Activated naive CD4-positive, alpha-beta T cell treated with anti-CD3 and anti-CD28 coated beads, Interleukin-2, amount 50 U/mL, for 24 hours (primary cell): Measurements from ENCODE around the gene LDLRAD3.

Experiments used
- H3K27ac Mint-ChIP-seq: one replicate; pipeline ENCODE4 v1.8.0; 2021; ENCODE audit warnings: mild to moderate bottlenecking, mixed read lengths
- H3K27me3 Mint-ChIP-seq: one replicate; pipeline ENCODE4 v1.8.0; 2021; ENCODE audit warnings: mixed read lengths
- H3K36me3 Mint-ChIP-seq: one replicate; pipeline ENCODE4 v1.8.0; 2021; ENCODE audit warnings: mixed read lengths
- H3K4me1 Mint-ChIP-seq: one replicate; pipeline ENCODE4 v1.8.0; 2021; ENCODE audit warnings: mixed read lengths
- H3K4me3 Mint-ChIP-seq: one replicate; pipeline ENCODE4 v1.8.0; 2021; ENCODE audit warnings: mild to moderate bottlenecking, mixed read lengths
- H3K9me3 Mint-ChIP-seq: one replicate; pipeline ENCODE4 v1.8.0; 2021; ENCODE audit warnings: mixed read lengths

LDLRAD3 gene

DNA sequence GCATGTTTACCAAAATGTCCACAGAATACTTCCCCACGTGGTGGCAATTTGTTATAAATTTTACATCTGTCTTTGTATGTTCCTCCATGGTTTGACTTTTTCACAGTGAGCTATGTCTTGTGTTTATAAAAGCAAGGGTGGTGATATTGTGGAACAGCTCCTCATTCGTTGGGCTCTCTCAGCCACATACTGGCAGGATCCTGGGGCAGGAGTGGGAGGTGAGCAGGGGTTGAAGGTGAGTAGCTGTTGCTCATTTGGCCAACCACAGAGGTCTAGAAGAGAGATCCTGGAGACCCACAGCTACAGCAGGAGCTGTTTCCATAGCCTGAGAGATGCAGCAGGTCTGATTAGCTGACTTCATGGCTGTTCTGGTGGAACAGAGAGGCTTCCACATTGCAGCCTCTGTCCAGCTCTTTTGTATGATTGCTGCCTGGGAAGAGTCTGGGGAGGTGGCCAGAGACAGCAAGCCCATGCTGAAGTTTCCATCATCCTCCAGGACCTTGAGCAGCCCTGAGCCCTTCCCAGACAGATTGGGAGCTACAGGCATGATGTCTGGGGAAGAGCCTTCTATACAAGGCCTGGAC lies 128.1 kb downstream of the LDLRAD3 start:
- Mint-ChIP-seq H3K27me3 (peaks cover 2% of the 10 kb centered on the region), H3K9me3 (no peaks in the 10 kb centered on the region), H3K36me3 (no peaks in the 10 kb centered on the region), H3K4me1 (no peaks in the 10 kb centered on the region), H3K27ac (no peak overlapping the region), H3K4me3 (no peak overlapping the region)

DNA sequence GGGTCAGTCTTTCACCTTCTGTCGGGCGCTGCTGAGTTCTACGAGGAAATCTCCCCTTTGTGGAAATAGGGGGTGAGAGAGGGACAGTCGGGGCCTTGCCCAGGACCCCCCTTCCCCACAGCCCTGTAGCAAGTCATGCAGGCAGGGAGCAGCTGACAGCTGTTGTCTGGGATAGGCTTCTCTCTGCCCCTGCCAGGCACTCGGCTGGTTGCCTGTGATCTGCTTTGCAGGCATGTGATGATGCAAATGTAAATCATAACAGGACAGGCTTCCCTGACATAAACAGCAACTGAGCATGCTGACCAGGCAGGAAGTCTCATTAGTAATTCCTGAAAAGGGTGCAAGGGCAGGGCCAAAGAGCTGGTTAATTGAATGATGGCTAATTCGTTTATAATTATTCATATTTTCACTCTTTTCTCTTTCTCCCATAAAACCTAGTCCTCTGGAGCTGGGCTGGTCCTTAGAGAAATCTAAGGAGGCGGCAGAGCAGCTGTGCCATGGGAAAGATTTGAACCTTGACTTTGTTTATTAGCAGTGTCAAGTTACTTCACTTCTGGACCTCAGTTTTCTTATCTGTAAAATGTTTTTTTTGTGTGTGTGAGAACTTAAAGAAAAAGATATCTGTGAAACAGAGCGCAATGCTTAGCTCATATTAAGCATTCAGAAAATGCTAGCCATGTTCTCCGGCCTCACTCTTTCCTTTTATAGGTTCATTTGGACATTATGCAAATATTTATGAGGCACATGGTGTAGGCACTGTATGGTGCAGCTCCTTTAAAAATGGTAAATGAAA lies 129.7 kb downstream of the LDLRAD3 start:
- Mint-ChIP-seq H3K36me3 (no peaks in the 10 kb centered on the region), H3K4me1 (no peaks in the 10 kb centered on the region), H3K4me3 (no peak overlapping the region), H3K27me3 (peaks cover 1% of the 10 kb centered on the region), H3K27ac (no peak overlapping the region), H3K9me3 (no peaks in the 10 kb centered on the region)

GRCh38 chr11:36074941-36075431 lies 131.1 kb downstream of the LDLRAD3 start:
- H3K4me3 Mint-ChIP-seq, result no peak overlapping the region
- peaks cover 2% of the 10 kb centered on the region for H3K27me3 Mint-ChIP-seq
- no peak overlapping the region for H3K27ac Mint-ChIP-seq
- no peaks in the 10 kb centered on the region for H3K9me3 Mint-ChIP-seq
- H3K36me3 Mint-ChIP-seq, result no peaks in the 10 kb centered on the region
- no peaks in the 10 kb centered on the region for H3K4me1 Mint-ChIP-seq

GRCh38 chr11:36077368-36077767 lies 133.5 kb downstream of the LDLRAD3 start:
- Mint-ChIP-seq H3K27me3 (peaks cover 2% of the 10 kb centered on the region), H3K27ac (no peak overlapping the region), H3K9me3 (no peaks in the 10 kb centered on the region), H3K4me3 (no peak overlapping the region), H3K36me3 (no peaks in the 10 kb centered on the region), H3K4me1 (no peaks in the 10 kb centered on the region)

DNA sequence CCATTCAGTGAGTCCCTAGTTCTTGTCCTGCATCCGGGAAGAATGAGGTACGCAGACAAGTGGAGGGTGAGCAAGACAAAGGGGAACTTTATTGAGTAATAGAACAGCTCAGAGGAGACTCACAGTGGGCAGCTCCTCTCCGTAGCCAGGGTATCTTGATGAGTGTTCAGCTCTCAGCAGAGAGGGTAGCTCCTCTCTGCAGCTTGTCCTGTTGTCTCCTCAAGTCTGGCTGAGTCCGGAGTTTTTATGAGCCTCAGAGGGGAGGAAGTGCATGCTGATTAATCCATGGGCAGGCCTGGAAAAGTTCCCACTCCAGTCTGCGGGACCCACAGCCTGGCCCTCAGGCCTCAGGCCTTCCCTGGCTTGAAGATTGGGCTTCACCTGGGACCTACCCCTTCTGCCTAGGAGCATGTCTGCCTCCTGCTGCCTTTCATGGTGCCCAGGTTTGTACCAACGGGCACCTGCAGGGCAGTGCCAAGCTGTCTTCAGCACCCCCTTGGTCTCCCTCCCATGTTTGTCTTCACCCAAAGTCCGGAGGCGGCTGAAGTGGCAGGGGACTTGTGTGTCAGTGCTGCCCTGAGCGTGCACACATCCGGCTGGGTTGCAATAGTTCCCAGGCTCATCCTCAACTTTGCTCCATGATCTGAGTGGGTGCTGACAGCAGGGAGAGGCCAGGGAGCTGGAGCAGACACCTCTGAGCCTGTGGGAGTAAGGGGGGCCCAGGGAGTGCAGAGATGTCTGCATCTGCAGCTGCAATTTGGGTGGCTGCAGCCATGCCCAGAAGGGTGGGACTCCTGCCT lies 134.2 kb downstream of the LDLRAD3 start:
- H3K36me3 Mint-ChIP-seq, result no peaks in the 10 kb centered on the region
- no peak overlapping the region for H3K27ac Mint-ChIP-seq
- no peak overlapping the region for H3K4me3 Mint-ChIP-seq
- no peaks in the 10 kb centered on the region for H3K4me1 Mint-ChIP-seq
- peaks cover 2% of the 10 kb centered on the region for H3K27me3 Mint-ChIP-seq
- H3K9me3 Mint-ChIP-seq, result no peaks in the 10 kb centered on the region

DNA sequence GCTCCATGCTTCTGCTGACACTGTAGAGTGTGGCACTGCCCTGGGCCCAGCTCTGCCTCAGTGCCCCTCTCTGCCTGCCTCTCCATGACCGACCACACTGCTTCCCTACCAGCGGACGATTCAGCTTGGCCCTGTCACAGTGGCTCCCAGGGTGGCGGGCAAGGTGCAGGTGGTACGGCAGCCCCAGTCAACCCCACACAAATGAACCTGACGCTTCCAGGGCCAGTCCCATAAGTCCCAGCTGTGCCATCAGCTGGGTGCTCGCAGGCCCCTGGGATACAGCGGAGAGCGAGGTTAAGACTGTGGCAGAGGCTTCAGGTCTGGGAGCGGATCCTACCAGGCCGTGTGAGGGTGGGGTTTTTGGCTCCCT lies 134.8 kb downstream of the LDLRAD3 start:
- Mint-ChIP-seq H3K9me3 (no peaks in the 10 kb centered on the region), H3K4me1 (no peaks in the 10 kb centered on the region), H3K27me3 (peaks cover 2% of the 10 kb centered on the region)

DNA sequence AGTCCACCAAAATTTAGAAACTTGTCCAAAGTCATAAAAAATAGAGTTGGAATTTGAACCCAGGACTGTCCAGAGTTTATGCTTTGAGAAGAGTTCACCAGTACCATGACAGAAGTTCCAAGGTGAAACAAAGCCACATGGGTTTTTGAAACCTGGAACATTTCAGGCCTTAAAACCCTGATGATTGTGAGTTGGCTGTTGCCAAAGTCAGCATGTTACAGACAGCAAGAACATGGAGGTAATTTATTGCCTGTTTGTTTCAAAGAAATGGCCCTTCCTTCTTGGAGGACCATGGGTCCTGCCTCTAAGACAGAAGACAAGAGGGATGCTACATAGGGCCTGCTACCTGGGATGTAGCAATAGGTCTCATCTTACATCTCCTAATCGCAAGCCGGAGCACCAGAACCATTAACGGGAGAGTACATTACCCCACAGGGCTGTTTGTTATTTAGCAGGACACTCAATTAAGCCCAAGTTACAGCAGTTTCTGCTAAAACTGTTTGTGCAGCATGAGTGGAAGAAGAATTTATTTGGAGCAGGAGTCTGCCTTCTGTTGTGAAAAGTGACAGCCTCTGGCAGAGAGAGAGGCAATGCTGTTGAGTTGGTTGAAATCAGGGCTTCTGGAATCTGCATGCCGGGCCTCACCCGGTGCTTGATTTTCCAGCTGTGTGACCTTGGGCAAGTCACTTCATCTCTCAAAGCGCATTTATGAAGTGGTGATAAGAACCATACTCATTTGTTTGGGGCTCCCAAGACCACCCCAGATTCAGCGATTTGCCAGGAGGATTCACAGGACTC lies 136.2 kb downstream of the LDLRAD3 start:
- Mint-ChIP-seq H3K4me3 (no peak overlapping the region), H3K9me3 (no peaks in the 10 kb centered on the region), H3K27ac (no peak overlapping the region), H3K4me1 (no peaks in the 10 kb centered on the region), H3K27me3 (peaks cover 2% of the 10 kb centered on the region), H3K36me3 (no peaks in the 10 kb centered on the region)

More for the DNA sequence above, 134.8 kb downstream of the LDLRAD3 start:
- no peaks in the 10 kb centered on the region for H3K36me3 Mint-ChIP-seq
- no peak overlapping the region for H3K27ac Mint-ChIP-seq
- H3K4me3 Mint-ChIP-seq, result no peak overlapping the region

DNA sequence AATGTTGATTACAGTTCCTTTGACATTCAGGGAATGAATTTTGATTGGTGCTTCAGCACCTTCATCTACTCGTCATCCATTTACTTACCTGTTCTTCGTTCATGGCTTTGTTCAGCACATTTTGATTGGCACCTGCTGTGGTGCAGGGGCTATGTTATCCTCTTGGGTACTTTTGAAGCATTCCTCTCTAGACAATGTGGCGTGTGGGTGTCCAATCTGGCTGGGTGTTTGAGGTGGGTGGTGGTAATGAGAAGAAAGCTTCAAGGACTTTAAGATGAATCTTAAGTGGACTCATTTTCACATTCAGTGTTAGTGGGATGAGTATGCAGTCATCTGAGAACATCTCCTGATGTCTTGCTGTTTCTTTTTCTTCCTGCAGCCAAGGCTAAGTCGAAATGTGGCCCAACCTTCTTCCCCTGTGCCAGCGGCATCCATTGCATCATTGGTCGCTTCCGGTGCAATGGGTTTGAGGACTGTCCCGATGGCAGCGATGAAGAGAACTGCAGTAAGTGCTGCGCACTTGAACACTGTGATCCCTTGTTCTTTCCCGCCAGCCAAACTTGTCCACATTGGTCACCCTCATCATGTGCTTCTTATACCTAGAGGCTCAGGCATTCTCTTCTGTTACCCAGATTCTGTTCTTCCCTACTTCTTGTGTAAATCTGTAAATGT lies 137.5 kb downstream of the LDLRAD3 start:
- Mint-ChIP-seq H3K27ac (no peak overlapping the region), H3K4me1 (no peaks in the 10 kb centered on the region)

DNA sequence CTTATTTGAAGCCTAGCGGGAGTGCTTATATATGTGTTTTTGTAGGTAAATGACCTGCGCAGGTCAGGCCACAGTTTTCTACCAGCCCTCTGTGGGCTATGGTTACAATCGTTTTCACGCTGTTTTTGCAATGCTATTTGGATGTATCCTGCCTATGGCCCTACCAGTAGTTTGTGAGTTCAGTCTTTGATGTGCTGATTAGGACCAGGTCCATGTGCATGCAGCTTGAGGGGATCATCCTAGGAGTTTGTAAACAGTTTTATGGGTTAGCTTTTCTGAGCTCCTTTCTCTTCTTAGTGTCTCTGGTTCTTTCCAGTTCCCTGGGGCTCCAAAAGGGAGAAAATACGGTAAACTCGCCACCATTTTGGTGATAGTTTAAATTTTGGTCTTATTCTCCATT lies 142.5 kb downstream of the LDLRAD3 start:
- Mint-ChIP-seq H3K9me3 (no peaks in the 10 kb centered on the region), H3K36me3 (no peaks in the 10 kb centered on the region), H3K4me1 (no peaks in the 10 kb centered on the region), H3K27ac (no peak overlapping the region), H3K27me3 (peaks cover 4% of the 10 kb centered on the region), H3K4me3 (no peak overlapping the region)

More for the DNA sequence above, 137.5 kb downstream of the LDLRAD3 start:
- H3K27me3 Mint-ChIP-seq, result peaks cover 2% of the 10 kb centered on the region
- H3K36me3 Mint-ChIP-seq, result no peaks in the 10 kb centered on the region
- H3K9me3 Mint-ChIP-seq, result no peaks in the 10 kb centered on the region
- H3K4me3 Mint-ChIP-seq, result no peak overlapping the region

DNA sequence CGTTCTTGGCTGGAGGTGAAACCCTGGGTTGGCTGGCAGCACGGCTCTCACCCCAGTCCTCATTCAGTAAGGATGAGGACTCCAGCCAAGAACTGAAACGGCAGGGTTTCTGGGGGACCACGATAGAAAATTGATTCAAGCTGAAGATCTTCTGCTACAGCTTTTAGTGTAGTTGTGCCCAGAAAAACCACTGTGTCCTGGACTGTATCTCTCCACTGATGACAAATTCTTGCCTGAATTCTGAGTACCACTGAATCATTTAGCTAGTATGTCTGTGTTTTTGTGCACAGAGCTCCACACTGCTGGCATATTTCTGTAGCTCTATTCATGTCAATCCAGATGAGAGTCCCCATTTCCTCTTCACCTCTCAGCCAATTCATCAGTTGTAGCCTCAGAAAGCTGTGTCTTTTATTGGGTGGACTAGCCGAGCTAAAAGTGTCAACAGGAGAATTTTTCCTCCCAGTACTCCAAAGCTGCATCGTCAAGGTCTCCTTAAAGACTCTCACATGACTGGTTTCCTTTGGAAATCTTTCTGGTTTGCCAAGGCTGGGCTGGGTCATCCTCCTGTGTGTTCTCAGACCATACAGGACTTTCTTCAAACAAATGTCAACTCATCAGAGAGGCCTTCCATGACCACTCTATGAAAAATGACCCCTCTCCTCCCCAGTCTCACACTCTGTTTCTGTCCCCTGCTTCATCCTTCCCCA lies 144.6 kb downstream of the LDLRAD3 start:
- H3K4me3 Mint-ChIP-seq, result no peak overlapping the region
- no peaks in the 10 kb centered on the region for H3K36me3 Mint-ChIP-seq
- H3K27me3 Mint-ChIP-seq, result peaks cover 14% of the 10 kb centered on the region
- no peaks in the 10 kb centered on the region for H3K4me1 Mint-ChIP-seq
- no peak overlapping the region for H3K27ac Mint-ChIP-seq
- no peaks in the 10 kb centered on the region for H3K9me3 Mint-ChIP-seq

DNA sequence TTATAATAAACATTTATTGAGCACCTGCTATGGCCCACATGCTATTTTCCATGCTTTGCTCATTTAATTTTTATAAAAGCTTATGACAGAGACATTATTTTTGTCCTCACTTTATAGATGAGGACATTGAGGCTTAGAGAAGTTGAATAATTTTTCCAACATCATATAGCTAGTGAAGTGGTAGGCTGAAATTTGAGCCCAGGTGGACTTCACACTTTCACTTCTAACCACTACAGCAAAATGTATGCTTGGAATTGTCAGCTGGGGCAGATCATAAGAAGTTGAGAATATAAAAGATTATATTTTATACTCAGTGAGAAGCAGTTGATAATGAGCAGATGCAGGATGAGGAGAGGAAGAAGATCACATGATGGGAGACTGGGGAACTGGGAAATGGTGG lies 146.1 kb downstream of the LDLRAD3 start:
- no peaks in the 10 kb centered on the region for H3K4me1 Mint-ChIP-seq
- H3K36me3 Mint-ChIP-seq, result no peaks in the 10 kb centered on the region
- no peaks in the 10 kb centered on the region for H3K9me3 Mint-ChIP-seq
- no peak overlapping the region for H3K27ac Mint-ChIP-seq
- H3K4me3 Mint-ChIP-seq, result no peak overlapping the region
- H3K27me3 Mint-ChIP-seq, result peaks cover 17% of the 10 kb centered on the region

GRCh38 chr11:36090356-36091109 lies 146.7 kb downstream of the LDLRAD3 start:
- Mint-ChIP-seq H3K27ac (no peak overlapping the region), H3K4me3 (no peak overlapping the region)

GRCh38 chr11:36091256-36091811 lies 147.5 kb downstream of the LDLRAD3 start:
- Mint-ChIP-seq H3K9me3 (no peaks in the 10 kb centered on the region), H3K4me3 (no peak overlapping the region), H3K4me1 (no peaks in the 10 kb centered on the region), H3K27ac (no peak overlapping the region), H3K36me3 (no peaks in the 10 kb centered on the region), H3K27me3 (peaks cover 17% of the 10 kb centered on the region)

More at GRCh38 chr11:36090356-36091109, 146.7 kb downstream of the LDLRAD3 start:
- no peaks in the 10 kb centered on the region for H3K36me3 Mint-ChIP-seq
- peaks cover 17% of the 10 kb centered on the region for H3K27me3 Mint-ChIP-seq
- no peaks in the 10 kb centered on the region for H3K4me1 Mint-ChIP-seq
- H3K9me3 Mint-ChIP-seq, result no peaks in the 10 kb centered on the region
